Thyroid gland (tissue), 4 donors: ENCODE results near the gene SCFD2.
A peak's percentile ranks its signal among the peaks of the same experiment; 100 is the strongest.

Experiments used
- CTCF ChIP-seq, 6 experiments: fragments of 200-600 bp in 3 of 6; fragments of 450-650 bp in 3 of 6; sonication (generic) in 3 of 6; IDR thresholded peaks; one replicate each; pipeline ENCODE4 v1.5.1; 2016 to 2019; ENCODE audit warnings: antibody characterized with exemption in 6 of 6, mild to moderate bottlenecking in 2 of 6, inconsistent platforms in 1 of 6, moderate library complexity in 1 of 6
- POLR2A ChIP-seq, 2 donors: fragments of 450-650 bp; IDR thresholded peaks; one replicate each; pipeline ENCODE4 v1.6.1; 2017; ENCODE audit warnings: antibody characterized with exemption in 2 of 2, mild to moderate bottlenecking in 2 of 2, moderate library complexity in 1 of 2

- TF ChIP-seq CTCF (IDR thresholded peaks at IDR 0.05) (peak in 5 of 6 experiments; percentile 11 to 46 (median 25)), POLR2A (IDR thresholded peaks at IDR 0.05) (no peak)
Measured at GRCh38 chr4:53015681-53016080, 350.2 kb downstream of the SCFD2 start.
